OCI-LY7 (cell line): ENCODE data around the gene COL6A2.

ENCODE experiments used
- CTCF ChIP-seq: fragments of 200-600 bp; sonication (generic); conservative IDR thresholded peaks from 2 replicates; pipeline ENCODE4 v1.5.1; 2014; ENCODE audit warnings: mild to moderate bottlenecking, antibody characterized with exemption, low read length, moderate library complexity, mixed read lengths
- EZH2phosphoT487 ChIP-seq: fragments of 200-600 bp; sonication (generic); IDR thresholded peaks from 2 replicates; pipeline ENCODE4 v1.6.1; 2018; ENCODE audit warnings: low read depth, borderline replicate concordance, mild to moderate bottlenecking, mixed run types, antibody characterized with exemption, low read length, moderate library complexity, mixed read lengths

GRCh38 chr21:46055863-46056281, 42.0 kb upstream of the COL6A2 start:
- TF ChIP-seq CTCF (no peak), EZH2phosphoT487 (no peak)
